Measurements from ENCODE around the gene APC2.
A peak's percentile ranks its signal among the peaks of the same experiment; 100 is the strongest.

APC2 gene

GRCh38 chr19:1482361-1483130 lies 32.6 kb downstream of the APC2 start:
- no peak for DNase-seq

DNA sequence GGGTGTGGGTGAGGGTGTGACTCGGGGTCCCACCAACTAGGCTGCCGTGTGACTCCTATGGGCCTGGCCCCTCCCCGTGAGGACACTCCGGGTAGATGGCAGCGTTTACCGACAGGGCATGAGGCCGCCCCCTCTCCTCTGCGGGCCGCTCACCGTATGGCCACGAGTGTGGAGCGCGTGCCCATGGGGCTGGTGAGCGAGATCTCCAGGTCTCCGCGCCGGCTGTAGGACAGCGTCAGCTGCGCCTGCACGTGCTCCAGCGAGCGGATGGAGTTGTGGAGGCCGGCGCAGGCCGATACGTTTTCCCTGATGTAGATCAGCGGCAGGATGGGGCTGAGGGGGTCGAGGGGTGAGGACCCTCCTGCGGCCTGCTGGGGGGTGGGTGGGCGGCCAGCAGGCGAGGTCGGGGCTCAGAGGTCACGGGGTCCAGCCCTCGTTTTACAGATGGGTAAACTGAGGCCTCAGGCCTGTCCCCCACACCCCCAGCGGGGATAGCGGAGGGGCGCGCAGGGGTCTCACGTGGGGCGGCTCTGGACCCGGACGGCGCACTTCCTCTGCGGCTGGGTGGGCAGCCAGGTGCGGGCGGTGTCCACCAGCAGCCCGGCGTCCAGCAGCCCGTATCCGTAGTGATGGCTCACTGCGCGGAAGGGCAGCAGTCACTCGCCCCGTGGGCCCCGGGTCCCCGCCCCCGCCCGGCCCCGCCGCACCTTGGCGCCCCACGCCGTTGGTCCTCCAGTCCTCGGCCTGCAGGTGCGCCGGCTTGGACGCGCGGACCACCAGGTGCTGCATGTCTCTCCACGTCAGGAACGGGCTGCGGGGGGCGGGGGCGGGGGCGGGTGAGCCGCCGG lies 33.4 kb downstream of the APC2 start:
- DNase-seq = no peak

DNA sequence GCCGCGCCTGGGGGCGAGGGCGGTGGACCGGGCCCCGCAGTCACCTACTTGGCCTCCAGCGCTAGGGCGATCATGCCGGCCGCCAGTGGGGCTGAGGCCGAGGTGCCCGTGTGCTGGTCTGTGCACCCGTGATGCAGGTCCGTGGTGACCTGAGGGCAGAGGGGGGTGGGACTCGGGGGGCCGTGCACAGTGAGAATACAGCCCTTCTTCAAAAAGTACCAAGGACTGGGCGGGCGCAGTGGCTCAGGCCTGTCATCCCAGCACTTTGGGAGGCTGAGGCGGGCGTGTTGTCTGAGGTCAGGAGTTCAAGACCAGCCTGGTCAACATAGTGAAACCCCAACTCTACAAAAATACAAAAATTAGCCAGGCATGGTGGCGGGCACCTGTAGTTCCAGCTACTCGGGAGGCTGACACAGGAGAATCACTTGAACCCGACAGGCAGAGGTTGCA lies 34.1 kb downstream of the APC2 start:
- DNase-seq = no peak

DNA sequence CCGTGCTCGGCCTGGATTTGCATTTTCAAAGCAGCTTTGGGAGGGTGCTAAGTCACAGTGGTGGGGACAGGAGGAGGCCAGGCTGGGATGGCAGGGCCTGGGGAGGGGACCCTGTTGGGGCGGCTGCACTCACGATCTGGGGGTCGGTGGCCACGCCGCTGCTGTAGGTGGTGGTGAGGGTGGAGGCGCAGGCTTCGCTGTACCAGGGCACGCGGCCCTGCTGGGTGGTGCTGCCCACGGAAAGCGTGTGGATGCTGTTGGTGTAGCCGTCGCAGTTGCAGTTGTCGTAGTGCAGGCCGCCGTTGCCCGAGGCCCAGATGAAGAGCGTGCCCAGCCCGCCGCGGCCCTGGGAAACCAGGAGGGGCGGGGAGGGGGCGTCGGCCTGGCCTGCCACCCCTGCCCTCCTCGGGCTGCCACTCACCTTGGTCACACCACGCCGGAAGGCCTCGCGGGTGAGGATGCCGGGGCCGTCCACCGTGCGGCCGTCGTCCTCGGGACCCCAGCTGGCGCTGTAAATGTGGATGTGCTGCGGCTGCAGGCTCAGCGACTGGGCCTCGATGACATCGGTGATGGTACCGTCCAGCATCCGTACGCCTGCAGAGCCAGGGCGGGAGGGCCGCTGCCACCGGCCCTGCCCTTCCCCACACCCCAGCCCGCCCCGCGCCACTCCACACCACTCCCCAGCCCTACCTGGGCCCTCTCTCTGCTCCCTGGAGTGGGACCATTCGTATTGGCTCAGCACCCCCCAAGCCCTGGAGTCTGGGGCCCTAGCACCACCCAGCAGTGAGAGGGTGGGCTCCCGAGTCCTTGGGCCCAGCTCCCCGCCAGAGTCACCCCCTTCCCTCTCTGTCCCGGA lies 37.0 kb downstream of the APC2 start:
- no peak for DNase-seq

DNA sequence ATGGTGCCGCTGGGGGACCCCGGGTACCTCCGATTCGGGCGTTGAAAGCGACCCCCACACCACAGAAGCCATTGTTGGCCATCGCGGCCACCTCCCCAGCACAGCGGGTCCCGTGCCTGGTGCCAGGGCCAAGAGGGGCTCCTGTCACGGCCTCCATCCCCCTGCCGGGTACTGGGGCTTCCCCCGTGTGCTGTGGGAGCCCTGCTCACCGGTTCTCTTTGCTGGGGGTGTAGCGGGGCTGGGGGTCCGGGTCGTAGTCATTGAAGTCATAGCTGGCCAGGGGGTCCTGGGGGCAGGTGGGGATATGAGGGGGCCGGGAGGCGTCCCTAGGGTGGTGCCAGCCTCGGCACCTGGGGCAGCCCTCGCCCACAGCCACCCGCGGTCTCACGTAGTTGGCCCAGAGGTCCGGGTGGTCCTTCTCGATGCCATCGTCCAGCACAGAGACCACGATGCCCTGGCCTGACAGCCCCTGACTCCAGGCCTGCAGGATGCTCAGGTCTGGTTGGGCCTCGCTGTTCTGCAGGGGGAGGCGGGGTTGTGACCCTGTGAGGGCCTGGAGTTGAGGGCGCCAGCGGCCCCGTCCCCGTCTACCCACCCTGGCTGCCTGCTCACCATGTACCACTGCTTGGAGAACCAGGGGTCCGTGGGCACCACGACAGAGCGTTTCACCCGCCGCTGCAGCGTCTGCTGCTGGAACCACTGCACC lies 37.8 kb downstream of the APC2 start:
- no peak for DNase-seq

DNA sequence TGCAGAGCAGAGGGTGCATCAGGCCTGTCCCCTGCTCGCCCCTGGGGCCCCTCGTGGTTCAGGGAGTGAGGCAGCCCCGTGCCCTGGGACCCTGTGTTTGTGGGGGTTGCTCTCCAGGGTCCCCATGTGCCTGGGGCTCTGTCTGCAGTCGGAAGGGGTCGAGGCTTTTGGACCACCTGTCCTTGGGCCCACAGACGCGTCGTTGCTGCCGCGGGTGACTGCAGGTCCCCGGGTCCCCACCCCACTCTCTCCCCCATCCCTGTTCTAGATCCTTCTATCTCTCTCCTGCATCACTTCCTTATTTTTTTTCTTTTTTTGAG lies 38.3 kb downstream of the APC2 start:
- no peak for DNase-seq

GRCh38 chr19:1489463-1490310 lies 39.8 kb downstream of the APC2 start:
- DNase-seq = no peak

GRCh38 chr19:1490311-1491113 lies 40.6 kb downstream of the APC2 start, which contains the start of gene PCSK4:
TSS of gene PCSK4 (minus strand) at chr19:1490350. CDS start at chr19:1490346, 4 bp downstream.
- DNase-seq = peak; percentile 99

- DNase-seq = no peak
These were observed 41.4 kb downstream of the APC2 start, which contains the start of gene REEP6 for GRCh38 chr19:1491114-1491848. TSS of gene REEP6 (plus strand) at chr19:1491181. CDS start at chr19:1491270, 89 bp downstream.

- DNase-seq = no peak
These were observed 41.9 kb downstream of the APC2 start for GRCh38 chr19:1491849-1492170.

DNA sequence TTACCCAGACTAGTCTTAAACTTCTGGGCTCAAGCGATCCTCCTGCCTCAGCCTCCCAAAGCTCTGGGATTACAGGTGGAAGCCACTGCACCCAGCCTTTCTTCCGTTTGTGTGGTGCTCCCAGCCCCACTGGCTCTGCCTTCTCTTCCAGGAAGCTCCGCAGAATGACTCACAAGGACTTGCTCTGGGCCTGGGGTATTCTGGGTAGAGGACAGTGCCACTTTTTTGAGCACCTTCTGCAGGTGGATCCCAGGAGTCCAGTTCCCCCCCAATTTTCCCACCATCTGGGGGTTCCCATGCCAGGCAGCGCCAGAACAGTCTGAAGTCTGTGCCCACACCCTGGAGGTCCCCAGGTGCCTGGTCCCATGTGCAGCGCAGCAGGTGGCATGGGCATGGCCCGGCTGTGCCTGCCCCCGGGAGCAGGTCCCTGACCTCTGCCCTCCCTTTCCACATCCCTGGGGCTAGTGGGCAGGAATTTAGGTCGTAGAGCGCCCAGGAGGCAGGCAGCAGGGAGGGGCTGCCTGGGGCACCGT lies 42.6 kb downstream of the APC2 start:
- no peak for DNase-seq

DNA sequence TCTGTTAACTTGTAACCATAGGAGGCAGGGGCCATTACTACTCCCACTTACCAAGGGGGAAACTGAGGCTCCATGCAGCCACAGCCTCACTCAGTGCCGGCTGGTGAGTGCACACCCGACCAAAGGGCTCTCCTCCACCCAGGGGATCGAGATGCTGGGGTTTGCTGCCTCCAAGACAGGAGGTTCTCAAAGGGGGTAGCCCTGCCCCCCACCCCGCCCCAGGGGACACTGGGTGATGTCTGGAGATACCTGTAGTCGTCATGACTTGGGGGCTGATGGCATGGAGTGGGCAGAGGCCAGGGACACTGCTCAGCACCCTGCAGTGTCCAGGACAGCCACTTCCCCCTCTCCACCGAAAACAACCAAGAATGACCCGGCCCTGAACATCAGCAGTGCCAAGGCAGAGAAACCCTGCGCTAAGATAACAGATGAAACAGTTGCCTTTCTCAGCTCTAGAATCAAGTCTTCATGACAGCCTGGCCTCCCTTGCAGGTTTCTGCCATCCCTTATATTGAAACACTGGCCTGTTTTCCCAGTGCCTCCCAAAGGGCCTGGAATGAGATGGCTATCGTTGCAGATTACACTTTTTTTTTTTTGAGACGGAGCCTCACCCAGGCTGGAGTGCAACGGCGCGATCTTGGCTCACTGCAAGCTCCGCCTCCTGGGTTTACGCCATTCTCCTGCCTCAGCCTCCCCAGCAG lies 44.3 kb downstream of the APC2 start:
- DNase-seq = no peak

GRCh38 chr19:1495051-1495798 lies 45.3 kb downstream of the APC2 start:
- no peak for DNase-seq

DNA sequence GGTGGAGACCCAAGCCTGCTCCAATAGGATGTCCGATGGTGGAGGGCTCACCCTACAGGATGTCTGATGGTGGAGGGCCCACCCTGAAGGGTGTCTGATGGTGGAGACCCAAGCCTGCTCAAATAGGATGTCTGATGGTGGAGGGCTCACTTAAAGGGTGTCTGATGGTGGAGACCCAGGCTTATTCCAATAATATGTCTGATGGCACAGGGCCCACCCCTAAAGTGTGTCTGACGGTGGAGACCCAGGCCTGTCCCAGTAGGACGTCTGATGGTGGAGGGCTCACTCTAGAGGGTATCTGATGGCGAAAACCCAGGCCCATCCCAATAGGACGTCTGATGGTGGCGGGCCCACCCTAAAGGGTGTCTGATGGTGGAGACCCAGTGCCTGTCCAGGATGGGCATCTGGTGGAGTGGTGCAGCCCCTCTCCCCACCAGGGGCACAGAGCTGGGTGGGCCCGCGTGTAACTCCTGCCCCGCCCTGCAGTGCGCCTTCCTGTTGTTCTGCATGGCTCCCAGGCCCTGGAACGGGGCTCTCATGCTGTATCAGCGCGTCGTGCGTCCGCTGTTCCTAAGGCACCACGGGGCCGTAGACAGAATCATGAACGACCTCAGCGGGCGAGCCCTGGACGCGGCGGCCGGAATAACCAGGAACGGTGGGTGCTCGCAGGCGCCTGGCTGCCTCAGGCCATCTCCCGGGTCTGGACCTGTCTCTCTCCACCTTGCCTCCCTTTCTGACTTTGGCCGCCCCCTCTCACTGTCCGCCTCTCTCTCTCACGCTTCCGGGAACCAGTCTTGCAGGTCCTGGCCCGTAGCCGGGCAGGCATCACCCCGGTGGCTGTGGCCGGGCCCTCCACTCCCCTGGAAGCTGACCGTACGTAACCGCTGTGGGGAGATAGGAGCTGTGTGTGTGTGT lies 46.1 kb downstream of the APC2 start:
- no peak for DNase-seq

- no peak for DNase-seq
These were observed 47.0 kb downstream of the APC2 start for GRCh38 chr19:1496714-1497577.

GRCh38 chr19:1497578-1498235 lies 47.8 kb downstream of the APC2 start:
- DNase-seq = no peak

Measured in activated CD4-positive, alpha-beta T cell treated with anti-CD3 and anti-CD28 coated beads for 48 hours (primary cell).